SK-N-SH (cell line): ENCODE results near the gene GNA15.

ENCODE experiments used
- CHD2 ChIP-seq: fragments of 150-350 bp; IDR thresholded peaks from 2 replicates; pipeline ENCODE4 v1.6.1; 2018; ENCODE audit warnings: low read length; ENCODE audit not compliant: partially characterized antibody
- EP300 ChIP-seq, 2 experiments: IDR thresholded peaks; 2 replicates each; pipeline versions ENCODE4 v1.4.0 to v1.6.1; 2012; ENCODE audit warnings: borderline replicate concordance in 1 of 2, low read depth in 1 of 2, low read length in 1 of 2
- FOXM1 ChIP-seq: IDR thresholded peaks from 2 replicates; pipeline ENCODE4 v1.4.0; 2012; ENCODE audit warnings: low read depth, mild to moderate bottlenecking
- MXI1 ChIP-seq: IDR thresholded peaks from 2 replicates; pipeline ENCODE4 v1.6.1; 2012; ENCODE audit warnings: mild to moderate bottlenecking, low read depth, low read length, improper control_type of control experiment
- POLR2AphosphoS5 ChIP-seq: IDR thresholded peaks from 2 replicates; pipeline ENCODE4 v1.6.1; 2012; ENCODE audit warnings: low read depth, low read length
- RAD21 ChIP-seq: IDR thresholded peaks from 2 replicates; pipeline ENCODE4 v1.6.1; 2012; ENCODE audit warnings: mild to moderate bottlenecking, low read length
- RCOR1 ChIP-seq: fragments of 150-350 bp; IDR thresholded peaks from 2 replicates; pipeline ENCODE4 v1.6.1; 2017; ENCODE audit warnings: antibody characterized with exemption, low read length
- RFX5 ChIP-seq: IDR thresholded peaks from 2 replicates; pipeline ENCODE4 v1.6.1; 2012; ENCODE audit warnings: mild to moderate bottlenecking, improper control_type of control experiment, low read length
- SMC3 ChIP-seq: IDR thresholded peaks from 2 replicates; pipeline ENCODE4 v1.6.1; 2012; ENCODE audit warnings: low read depth, low read length, improper control_type of control experiment
- TAF1 ChIP-seq: IDR thresholded peaks from 2 replicates; pipeline ENCODE4 v1.6.1; 2012; ENCODE audit warnings: low read depth, mild to moderate bottlenecking, low read length, moderate library complexity, borderline replicate concordance
- TF ChIP-seq, protein P1 (sequence below): fragments of 200-600 bp; sonication (generic); IDR thresholded peaks from 2 replicates; pipeline ENCODE4 v1.6.1; 2017; ENCODE audit warnings: antibody characterized with exemption, mild to moderate bottlenecking, moderate library complexity
- TF ChIP-seq, protein P2 (sequence below): IDR thresholded peaks from 2 replicates; pipeline ENCODE4 v1.6.1; 2012; ENCODE audit warnings: mild to moderate bottlenecking, low read depth, low read length, moderate library complexity
- TF ChIP-seq, protein P3 (sequence below): IDR thresholded peaks from 2 replicates; pipeline ENCODE4 v1.4.0; 2012; ENCODE audit warnings: low read depth, borderline replicate concordance
- TF ChIP-seq, protein P4 (sequence below): IDR thresholded peaks from 2 replicates; pipeline ENCODE4 v1.4.0; 2012; ENCODE audit warnings: low read depth

DNA sequence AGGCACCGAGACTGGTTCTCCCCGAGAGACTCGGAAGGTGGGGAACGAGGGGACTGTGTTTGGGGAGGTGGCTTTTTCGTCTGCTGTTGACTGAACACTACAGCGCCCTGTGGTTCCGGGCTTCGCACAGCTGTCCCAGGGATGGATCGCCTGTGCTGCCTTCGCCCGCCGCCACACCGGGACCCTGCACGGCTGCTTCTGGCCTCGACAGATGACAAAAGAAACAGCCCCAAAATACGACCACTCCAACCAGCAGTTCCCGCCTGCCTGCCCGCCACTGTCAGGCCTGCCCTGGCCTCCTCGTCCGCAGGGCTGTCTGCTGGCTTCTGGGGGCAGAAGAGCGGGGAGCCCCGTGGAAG is 13.3 kb upstream of the GNA15 start:
- TF ChIP-seq, protein P1, sequence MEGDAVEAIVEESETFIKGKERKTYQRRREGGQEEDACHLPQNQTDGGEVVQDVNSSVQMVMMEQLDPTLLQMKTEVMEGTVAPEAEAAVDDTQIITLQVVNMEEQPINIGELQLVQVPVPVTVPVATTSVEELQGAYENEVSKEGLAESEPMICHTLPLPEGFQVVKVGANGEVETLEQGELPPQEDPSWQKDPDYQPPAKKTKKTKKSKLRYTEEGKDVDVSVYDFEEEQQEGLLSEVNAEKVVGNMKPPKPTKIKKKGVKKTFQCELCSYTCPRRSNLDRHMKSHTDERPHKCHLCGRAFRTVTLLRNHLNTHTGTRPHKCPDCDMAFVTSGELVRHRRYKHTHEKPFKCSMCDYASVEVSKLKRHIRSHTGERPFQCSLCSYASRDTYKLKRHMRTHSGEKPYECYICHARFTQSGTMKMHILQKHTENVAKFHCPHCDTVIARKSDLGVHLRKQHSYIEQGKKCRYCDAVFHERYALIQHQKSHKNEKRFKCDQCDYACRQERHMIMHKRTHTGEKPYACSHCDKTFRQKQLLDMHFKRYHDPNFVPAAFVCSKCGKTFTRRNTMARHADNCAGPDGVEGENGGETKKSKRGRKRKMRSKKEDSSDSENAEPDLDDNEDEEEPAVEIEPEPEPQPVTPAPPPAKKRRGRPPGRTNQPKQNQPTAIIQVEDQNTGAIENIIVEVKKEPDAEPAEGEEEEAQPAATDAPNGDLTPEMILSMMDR: no peak
- no peak for TF ChIP-seq POLR2AphosphoS5
- TF ChIP-seq, protein P2, sequence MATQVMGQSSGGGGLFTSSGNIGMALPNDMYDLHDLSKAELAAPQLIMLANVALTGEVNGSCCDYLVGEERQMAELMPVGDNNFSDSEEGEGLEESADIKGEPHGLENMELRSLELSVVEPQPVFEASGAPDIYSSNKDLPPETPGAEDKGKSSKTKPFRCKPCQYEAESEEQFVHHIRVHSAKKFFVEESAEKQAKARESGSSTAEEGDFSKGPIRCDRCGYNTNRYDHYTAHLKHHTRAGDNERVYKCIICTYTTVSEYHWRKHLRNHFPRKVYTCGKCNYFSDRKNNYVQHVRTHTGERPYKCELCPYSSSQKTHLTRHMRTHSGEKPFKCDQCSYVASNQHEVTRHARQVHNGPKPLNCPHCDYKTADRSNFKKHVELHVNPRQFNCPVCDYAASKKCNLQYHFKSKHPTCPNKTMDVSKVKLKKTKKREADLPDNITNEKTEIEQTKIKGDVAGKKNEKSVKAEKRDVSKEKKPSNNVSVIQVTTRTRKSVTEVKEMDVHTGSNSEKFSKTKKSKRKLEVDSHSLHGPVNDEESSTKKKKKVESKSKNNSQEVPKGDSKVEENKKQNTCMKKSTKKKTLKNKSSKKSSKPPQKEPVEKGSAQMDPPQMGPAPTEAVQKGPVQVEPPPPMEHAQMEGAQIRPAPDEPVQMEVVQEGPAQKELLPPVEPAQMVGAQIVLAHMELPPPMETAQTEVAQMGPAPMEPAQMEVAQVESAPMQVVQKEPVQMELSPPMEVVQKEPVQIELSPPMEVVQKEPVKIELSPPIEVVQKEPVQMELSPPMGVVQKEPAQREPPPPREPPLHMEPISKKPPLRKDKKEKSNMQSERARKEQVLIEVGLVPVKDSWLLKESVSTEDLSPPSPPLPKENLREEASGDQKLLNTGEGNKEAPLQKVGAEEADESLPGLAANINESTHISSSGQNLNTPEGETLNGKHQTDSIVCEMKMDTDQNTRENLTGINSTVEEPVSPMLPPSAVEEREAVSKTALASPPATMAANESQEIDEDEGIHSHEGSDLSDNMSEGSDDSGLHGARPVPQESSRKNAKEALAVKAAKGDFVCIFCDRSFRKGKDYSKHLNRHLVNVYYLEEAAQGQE: no peak
- no peak for TF ChIP-seq RFX5
- no peak for TF ChIP-seq TAF1
- no peak for TF ChIP-seq RCOR1
- TF ChIP-seq, protein P3, sequence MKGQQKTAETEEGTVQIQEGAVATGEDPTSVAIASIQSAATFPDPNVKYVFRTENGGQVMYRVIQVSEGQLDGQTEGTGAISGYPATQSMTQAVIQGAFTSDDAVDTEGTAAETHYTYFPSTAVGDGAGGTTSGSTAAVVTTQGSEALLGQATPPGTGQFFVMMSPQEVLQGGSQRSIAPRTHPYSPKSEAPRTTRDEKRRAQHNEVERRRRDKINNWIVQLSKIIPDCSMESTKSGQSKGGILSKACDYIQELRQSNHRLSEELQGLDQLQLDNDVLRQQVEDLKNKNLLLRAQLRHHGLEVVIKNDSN: no peak
- TF ChIP-seq, protein P4, sequence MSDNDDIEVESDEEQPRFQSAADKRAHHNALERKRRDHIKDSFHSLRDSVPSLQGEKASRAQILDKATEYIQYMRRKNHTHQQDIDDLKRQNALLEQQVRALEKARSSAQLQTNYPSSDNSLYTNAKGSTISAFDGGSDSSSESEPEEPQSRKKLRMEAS: no peak
- no peak for TF ChIP-seq CHD2
- TF ChIP-seq MXI1: no peak
- TF ChIP-seq FOXM1: no peak
- no peak for TF ChIP-seq EP300 (IDR thresholded peaks at IDR 0.05; ENCODE audit: borderline replicate concordance in 1 of 2, low read depth in 1 of 2, low read length in 1 of 2)
- no peak for TF ChIP-seq RAD21
- no peak for TF ChIP-seq SMC3
